Mesenchymal stem cell (in vitro differentiated cells and primary cell): ENCODE measurements around the gene SCNN1B.

Source experiments
- DNase-seq: peaks from one replicate; pipeline ENCODE4 v3.0.0-alpha.2; 2013
- H2AFZ ChIP-seq: one replicate; pipeline ENCODE4 v1.6.1; 2013; ENCODE audit warnings: low read depth, mild to moderate bottlenecking, control low read depth, inconsistent platforms, low read length, moderate library complexity
- H2AK5ac ChIP-seq: 2 replicates; pipeline ENCODE4 v1.6.1; 2013; ENCODE audit warnings: low read length, moderate library complexity, mild to moderate bottlenecking, inconsistent platforms; ENCODE audit not compliant: severe bottlenecking
- H2BK120ac ChIP-seq: one replicate; pipeline ENCODE4 v1.6.1; 2013; ENCODE audit warnings: low read depth, mild to moderate bottlenecking, inconsistent platforms, low read length, moderate library complexity
- H2BK12ac ChIP-seq, 2 experiments: one replicate each; pipeline ENCODE4 v1.6.1; 2013; ENCODE audit warnings: inconsistent platforms in 2 of 2, low read length in 2 of 2, mild to moderate bottlenecking in 2 of 2, moderate library complexity in 2 of 2, control low read depth in 1 of 2
- H2BK15ac ChIP-seq: one replicate; pipeline ENCODE4 v1.6.1; 2013; ENCODE audit warnings: mild to moderate bottlenecking, low read depth, inconsistent platforms; ENCODE audit not compliant: poor library complexity, severe bottlenecking
- H2BK5ac ChIP-seq: 2 replicates; pipeline ENCODE4 v1.6.1; 2013; ENCODE audit warnings: low read depth, mild to moderate bottlenecking, low read length, control low read depth, inconsistent platforms; ENCODE audit not compliant: poor library complexity, severe bottlenecking
- H3K14ac ChIP-seq, 2 experiments: one replicate each; pipeline ENCODE4 v1.6.1; 2013; ENCODE audit warnings: inconsistent platforms in 2 of 2, low read length in 2 of 2, control low read depth in 1 of 2, mild to moderate bottlenecking in 1 of 2, moderate library complexity in 1 of 2
- H3K18ac ChIP-seq, 2 experiments: one replicate each; pipeline ENCODE4 v1.6.1; 2013; ENCODE audit warnings: inconsistent platforms in 2 of 2, low read length in 2 of 2, control low read depth in 1 of 2, low read depth in 1 of 2, mild to moderate bottlenecking in 1 of 2
- H3K23ac ChIP-seq, 2 experiments: one replicate each; pipeline ENCODE4 v1.6.1; 2013; ENCODE audit warnings: inconsistent platforms in 2 of 2, low read length in 2 of 2, mild to moderate bottlenecking in 2 of 2, moderate library complexity in 2 of 2, control low read depth in 1 of 2
- H3K27ac ChIP-seq: 2 replicates; pipeline ENCODE4 v1.5.1; 2013; ENCODE audit warnings: mild to moderate bottlenecking, moderate library complexity, low read length, control low read depth, inconsistent platforms; ENCODE audit not compliant: poor library complexity, severe bottlenecking
- H3K27me3 ChIP-seq, 2 experiments: 2 replicates each; pipeline versions ENCODE4 v1.6.1 to v1.7.0; 2013; ENCODE audit warnings: low read length in 2 of 2, mild to moderate bottlenecking in 2 of 2, moderate library complexity in 2 of 2, control low read depth in 1 of 2, inconsistent platforms in 1 of 2; ENCODE audit not compliant: control insufficient read depth in 1 of 2, insufficient read depth in 1 of 2
- H3K36me3 ChIP-seq, 2 experiments: 2 replicates each; pipeline versions ENCODE4 v1.6.1 to v1.7.0; 2013; ENCODE audit warnings: low read length in 2 of 2, control low read depth in 1 of 2, inconsistent platforms in 1 of 2, low read depth in 1 of 2, mild to moderate bottlenecking in 1 of 2; ENCODE audit not compliant: insufficient read depth in 2 of 2, control insufficient read depth in 1 of 2
- H3K4ac ChIP-seq, 2 experiments: one replicate each; pipeline ENCODE4 v1.6.1; 2013; ENCODE audit warnings: inconsistent platforms in 2 of 2, low read length in 2 of 2, mild to moderate bottlenecking in 2 of 2, moderate library complexity in 2 of 2, control low read depth in 1 of 2, low read depth in 1 of 2
- H3K4me1 ChIP-seq: 2 replicates; pipeline ENCODE4 v1.6.1; 2013; ENCODE audit warnings: low read depth, low read length, control low read depth; ENCODE audit not compliant: control insufficient read depth, insufficient read depth
- H3K4me2 ChIP-seq: 2 replicates; pipeline ENCODE4 v1.6.1; 2013; ENCODE audit warnings: low read length, mild to moderate bottlenecking, inconsistent platforms; ENCODE audit not compliant: poor library complexity, severe bottlenecking
- H3K4me3 ChIP-seq, 2 experiments: 2 replicates each; pipeline versions ENCODE4 v1.5.1 to v1.7.0; 2013; ENCODE audit warnings: low read length in 2 of 2, mild to moderate bottlenecking in 2 of 2, control low read depth in 1 of 2, low read depth in 1 of 2; ENCODE audit not compliant: insufficient read depth in 1 of 2
- H3K79me1 ChIP-seq: replicated peaks from 2 replicates; pipeline ENCODE4 v1.6.1; 2013; ENCODE audit warnings: mild to moderate bottlenecking, control low read depth, low read length, inconsistent platforms; ENCODE audit not compliant: poor library complexity, severe bottlenecking
- H3K9ac ChIP-seq: 2 replicates; pipeline ENCODE4 v1.7.0; 2013; ENCODE audit warnings: mild to moderate bottlenecking, low read length, moderate library complexity
- H3K9me3 ChIP-seq: 2 replicates; pipeline ENCODE4 v1.7.0; 2013; ENCODE audit warnings: mild to moderate bottlenecking, low read length; ENCODE audit not compliant: control insufficient read depth
- H4K8ac ChIP-seq: one replicate; pipeline ENCODE4 v1.6.1; 2013; ENCODE audit warnings: inconsistent platforms, mild to moderate bottlenecking, low read length, moderate library complexity
- H4K91ac ChIP-seq: one replicate; pipeline ENCODE4 v1.6.1; 2013; ENCODE audit warnings: mild to moderate bottlenecking, low read length, inconsistent platforms
- WGBS: methylation state at CpG from one replicate; pipeline ENCODE4 v1.1.7; 2013; ENCODE audit warnings: mixed read lengths; 5-methylcytosine and 5-hydroxymethylcytosine counted together

Gene SCNN1B

DNA sequence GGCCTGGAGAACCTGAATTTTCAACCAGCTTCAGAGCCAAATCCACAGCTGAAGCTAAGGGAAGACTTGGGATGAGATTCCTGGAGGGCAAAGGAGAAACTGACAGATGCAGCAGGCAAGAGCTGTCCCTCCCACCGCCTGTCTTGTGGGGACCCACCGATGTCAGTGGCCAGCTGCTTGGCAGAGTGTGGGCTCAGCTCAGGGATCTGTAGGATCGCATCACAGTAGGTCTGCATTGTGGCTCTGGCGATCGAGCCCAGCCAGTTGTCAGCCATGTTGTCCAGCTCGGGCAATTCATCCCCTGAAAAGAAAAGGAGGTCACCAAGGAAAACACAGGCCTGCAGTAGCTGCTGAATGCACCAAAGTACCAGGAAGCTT, 90.1 kb downstream of the SCNN1B start:
- Histone ChIP-seq H3K27me3 (no peaks in the 10 kb centered on the region), H3K27ac (no peak overlapping the region), H2BK120ac (no peak overlapping the region), H3K9ac (no peak overlapping the region), H3K9me3 (no peaks in the 10 kb centered on the region), H2AK5ac (no peak overlapping the region), H4K8ac (no peak overlapping the region), H3K18ac (no peak overlapping the region), H2BK5ac (no peak overlapping the region), H3K36me3 (peaks cover 57 to 73% of the 10 kb centered on the region in 2 experiments), H3K14ac (no peak overlapping the region), H4K91ac (no peak overlapping the region), H3K4me1 (no peaks in the 10 kb centered on the region), H2AFZ (no peak overlapping the region), H3K23ac (no peak overlapping the region), H3K4me2 (no peak overlapping the region), H3K4ac (no peak overlapping the region), H3K79me1 (no peaks in the 10 kb centered on the region), H3K4me3 (no peak overlapping the region), H2BK12ac (no peak overlapping the region), H2BK15ac (no peak overlapping the region)
- 98% methylated on average over 6 of the region's 6 CpGs for WGBS
- DNase-seq = no peak

DNA sequence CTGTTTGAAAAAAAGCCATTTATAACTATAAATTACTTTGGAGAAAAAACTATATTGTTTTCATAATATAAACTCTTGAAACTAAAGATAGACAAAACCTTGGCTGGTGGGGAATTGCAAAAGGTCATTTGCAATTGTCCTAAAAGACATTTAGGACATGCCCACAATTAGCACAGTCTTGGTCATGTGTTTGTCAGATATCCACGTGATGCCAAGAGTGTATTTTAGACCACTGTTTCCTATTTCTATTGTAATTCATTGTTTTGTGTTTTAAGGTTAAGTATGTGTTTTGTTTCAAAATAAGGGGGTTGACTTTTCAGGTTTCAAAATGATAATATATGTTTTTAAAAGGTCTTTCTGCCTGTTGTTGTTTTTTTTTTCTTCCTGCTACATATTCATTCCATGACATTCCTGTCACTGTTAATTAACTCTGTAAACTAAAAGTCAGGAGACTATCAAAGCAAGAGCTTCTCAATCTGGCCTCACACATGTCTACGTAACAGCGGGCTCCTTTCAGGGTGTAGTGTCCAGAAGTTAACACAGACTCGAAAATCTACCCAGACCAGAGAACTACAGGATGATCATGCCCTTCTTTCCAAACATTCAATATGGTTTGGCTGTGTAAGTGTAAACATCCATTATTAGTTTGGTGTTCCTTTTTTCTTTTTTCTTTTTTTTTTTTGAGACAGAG, 92.2 kb downstream of the SCNN1B start:
- Histone ChIP-seq H3K14ac (no peak overlapping the region), H2BK5ac (no peak overlapping the region), H3K36me3 (peaks cover 62 to 84% of the 10 kb centered on the region in 2 experiments), H3K4me2 (no peak overlapping the region), H4K8ac (no peak overlapping the region), H3K27me3 (no peaks in the 10 kb centered on the region), H4K91ac (no peak overlapping the region), H3K9ac (no peak overlapping the region), H2BK120ac (no peak overlapping the region), H3K4me3 (no peak overlapping the region), H2AFZ (no peak overlapping the region), H2BK12ac (no peak overlapping the region), H3K4ac (no peak overlapping the region), H3K79me1 (no peaks in the 10 kb centered on the region), H3K18ac (no peak overlapping the region), H2AK5ac (no peak overlapping the region), H3K23ac (no peak overlapping the region), H3K4me1 (no peaks in the 10 kb centered on the region), H3K27ac (no peak overlapping the region), H3K9me3 (no peaks in the 10 kb centered on the region), H2BK15ac (no peak overlapping the region)
- WGBS = 100% methylated on average over 3 of the region's 4 CpGs
- no peak for DNase-seq

DNA sequence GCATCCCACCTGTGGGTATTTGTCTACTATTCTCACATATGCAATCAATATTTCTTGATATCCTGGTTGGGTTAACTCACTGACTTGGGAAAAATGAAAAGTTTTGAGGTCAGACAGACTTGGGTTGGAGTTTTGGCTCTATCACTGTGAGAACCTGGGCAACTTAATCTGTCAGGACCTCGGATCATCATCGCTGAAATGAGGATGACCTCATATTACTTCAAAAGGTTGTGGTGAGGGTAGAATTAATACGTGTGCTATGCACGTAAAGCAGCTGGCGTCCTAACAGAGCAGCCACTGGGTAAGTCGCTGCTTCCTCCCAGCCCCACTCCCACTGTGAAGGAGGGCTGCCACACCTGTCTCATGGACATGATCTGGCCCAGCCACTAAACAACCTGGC, 93.6 kb downstream of the SCNN1B start:
- Histone ChIP-seq H2AFZ (no peak overlapping the region), H3K4ac (no peak overlapping the region), H2BK12ac (no peak overlapping the region), H3K9ac (no peak overlapping the region), H3K18ac (no peak overlapping the region), H3K4me2 (no peak overlapping the region), H2BK120ac (no peak overlapping the region), H3K9me3 (no peaks in the 10 kb centered on the region), H3K14ac (no peak overlapping the region), H3K23ac (no peak overlapping the region), H3K4me1 (no peaks in the 10 kb centered on the region), H4K91ac (no peak overlapping the region), H3K4me3 (no peak overlapping the region), H3K27me3 (no peaks in the 10 kb centered on the region), H3K36me3 (peaks cover 62 to 85% of the 10 kb centered on the region in 2 experiments), H4K8ac (no peak overlapping the region), H2BK5ac (no peak overlapping the region), H2AK5ac (no peak overlapping the region), H3K79me1 (peaks cover 3% of the 10 kb centered on the region), H3K27ac (no peak overlapping the region), H2BK15ac (no peak overlapping the region)
- DNase-seq = no peak
- 91% methylated on average over 6 of the region's 6 CpGs for WGBS

DNA sequence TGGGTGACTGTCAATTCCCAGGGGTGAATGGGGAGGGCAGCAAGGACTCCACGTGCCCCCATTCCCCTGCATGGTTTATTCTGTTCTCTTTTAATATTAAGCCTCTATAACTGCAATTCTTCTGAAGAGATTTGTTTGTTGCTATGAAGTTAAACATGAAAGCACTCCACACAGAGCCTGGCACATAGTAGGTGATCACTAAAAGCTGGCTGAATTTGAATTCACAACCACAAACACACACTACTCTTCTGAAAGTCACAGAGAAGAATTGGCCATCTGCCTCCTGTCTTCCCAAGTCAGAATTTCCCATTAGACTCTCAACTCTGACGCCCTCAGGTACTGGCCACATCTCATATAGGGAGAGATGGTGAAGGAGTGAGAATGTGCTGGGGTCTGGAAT, 95.4 kb downstream of the SCNN1B start:
- Histone ChIP-seq H2AFZ (no peak overlapping the region), H3K4me1 (no peaks in the 10 kb centered on the region), H3K4me3 (no peak overlapping the region), H4K91ac (no peak overlapping the region), H2BK15ac (no peak overlapping the region), H2BK120ac (no peak overlapping the region), H3K36me3 (peaks cover 51 to 83% of the 10 kb centered on the region in 2 experiments), H3K79me1 (peaks cover 3% of the 10 kb centered on the region), H3K14ac (no peak overlapping the region), H3K18ac (no peak overlapping the region), H3K23ac (no peak overlapping the region), H3K4ac (no peak overlapping the region), H4K8ac (no peak overlapping the region), H2AK5ac (no peak overlapping the region), H3K9me3 (no peaks in the 10 kb centered on the region), H2BK5ac (no peak overlapping the region), H3K27ac (no peak overlapping the region), H3K27me3 (no peaks in the 10 kb centered on the region), H3K9ac (no peak overlapping the region), H2BK12ac (no peak overlapping the region), H3K4me2 (no peak overlapping the region)
- no peak for DNase-seq
- 88% methylated on average over 1 of the region's 2 CpGs for WGBS
